Panc1 (cell line): Measurements from ENCODE around the gene RAB18. TPM values are rescaled to one million over a fixed set of nuclear protein-coding genes. Genes with fewer than 3 reads are reported as not detected.

ENCODE experiments used
- ATAC-seq: fragments of 200-7000 bp; cut with Tn5 transposase; 2 replicates; pipeline ENCODE4 v1.9.1; 2020; ENCODE audit warnings: mild to moderate bottlenecking, moderate library complexity
- BruUV-seq: library from RNA; stranded (reverse); fragments of 400-500 nt; replicated peaks from 2 replicates; lab custom pipeline; 2021; lab: Mats Ljungman, UMichigan
- CTCF ChIA-PET: fragments of 300-600 bp; sonication (Branson Sonifier 250); formaldehyde crosslinking; loops from one replicate; lab custom pipeline; 2022; ENCODE audit warnings: antibody characterized with exemption; lab: Charles Lee
- POLR2A ChIA-PET: fragments of 300-600 bp; sonication (Branson Sonifier 250); formaldehyde crosslinking; loops from one replicate; lab custom pipeline; 2022; ENCODE audit warnings: antibody characterized with exemption; lab: Charles Lee
- DNase-seq: peaks from one replicate; pipeline ENCODE4 v3.0.0-alpha.2; 2010; ENCODE audit warnings: low read depth, low spot score
- H3K27ac ChIP-seq: 2 replicates; pipeline ENCODE4 v1.5.1; 2011; ENCODE audit warnings: mild to moderate bottlenecking, low read length, inconsistent platforms
- H3K27me3 ChIP-seq: fragments of 200-500 bp; sonication (Bioruptor generic); 2 replicates; pipeline ENCODE4 v1.6.0; 2014; ENCODE audit warnings: low read length, inconsistent platforms; ENCODE audit not compliant: control insufficient read depth, insufficient read depth
- H3K36me3 ChIP-seq: fragments of 200-500 bp; sonication (Bioruptor generic); 2 replicates; pipeline ENCODE4 v1.5.1; 2014; ENCODE audit warnings: inconsistent platforms, mild to moderate bottlenecking, low read length, moderate library complexity; ENCODE audit not compliant: control insufficient read depth, insufficient read depth
- H3K4me1 ChIP-seq: 2 replicates; pipeline ENCODE4 v1.5.1; 2011; ENCODE audit warnings: inconsistent platforms, mild to moderate bottlenecking, low read length, moderate library complexity; ENCODE audit not compliant: control insufficient read depth, insufficient read depth
- H3K4me3 ChIP-seq, 2 experiments: 2 replicates each; pipeline ENCODE4 v1.5.1; 2011 to 2012; ENCODE audit warnings: low read depth in 2 of 2, low read length in 2 of 2, mild to moderate bottlenecking in 2 of 2, inconsistent platforms in 1 of 2, moderate library complexity in 1 of 2
- H3K9me3 ChIP-seq: fragments of 200-500 bp; sonication (Bioruptor generic); 2 replicates; pipeline ENCODE4 v1.5.1; 2014; ENCODE audit warnings: low read depth, mild to moderate bottlenecking, inconsistent platforms, low read length, moderate library complexity; ENCODE audit not compliant: control insufficient read depth, insufficient read depth
- CTCF ChIP-seq: fragments of 450-650 bp; IDR thresholded peaks from 2 replicates; pipeline ENCODE4 v1.5.1; 2017; ENCODE audit warnings: mild to moderate bottlenecking
- POLR2AphosphoS5 ChIP-seq: IDR thresholded peaks from 2 replicates; pipeline ENCODE4 v1.6.1; 2012; ENCODE audit warnings: mild to moderate bottlenecking, low read depth, low read length, moderate library complexity
- REST ChIP-seq, 2 experiments: IDR thresholded peaks; 2 replicates each; pipeline ENCODE4 v1.6.1; 2011 to 2012; ENCODE audit warnings: low read depth in 2 of 2, control low read depth in 1 of 2, low read length in 1 of 2, mild to moderate bottlenecking in 1 of 2, moderate library complexity in 1 of 2; ENCODE audit not compliant: insufficient read depth in 1 of 2
- SIN3A ChIP-seq: IDR thresholded peaks from 2 replicates; pipeline ENCODE4 v1.6.1; 2012; ENCODE audit warnings: low read depth, mild to moderate bottlenecking, low read length, moderate library complexity, borderline replicate concordance; ENCODE audit not compliant: insufficient read depth
- TCF7L2 ChIP-seq: IDR thresholded peaks from 2 replicates; pipeline ENCODE4 v1.6.1; 2011; ENCODE audit warnings: mild to moderate bottlenecking, low read depth, low read length, inconsistent platforms
- in situ Hi-C: cut with HindIII; loops from 2 replicates; pipeline ENCODE4 v1.10.0; 2016; ENCODE audit warnings: low sequenced_read_pairs, low pct_unique_long_range_greater_than_20kb
- intact Hi-C: fragments of 100-400 bp; cut with micrococcal nuclease; formaldehyde crosslinking; loops from one replicate; pipeline ENCODE4 v1.10.0; 2022; ENCODE audit not compliant: unreplicated experiment
- total RNA-seq: library from RNA; stranded (reverse); gene quantifications from one replicate; pipeline ENCODE4 v1.2.1, GENCODE V29; 2021; ENCODE audit not compliant: unreplicated experiment

Gene RAB18
- total RNA-seq, 1 experiment from 2014 or later, result 55.4 TPM

- Histone ChIP-seq H3K9me3 (no peaks in the 10 kb centered on the region), H3K36me3 (no peaks in the 10 kb centered on the region), H3K27me3 (peaks cover under 1% of the 10 kb centered on the region; the same call in 1 of the 2 replicates), H3K27ac (no peak overlapping the region), H3K4me1 (no peaks in the 10 kb centered on the region), H3K4me3 (no peak overlapping the region)
- intact Hi-C loops (no loop called here), in situ Hi-C loops (no loop called here)
- no peak for ATAC-seq
- CTCF ChIA-PET, result interaction anchor here (0.6 kb wide), 1 partner anchor 218 kb away, joined by 4 read pairs; no protein-coding TSS in a partner anchor
- no peak for DNase-seq
- no TSS peak for BruUV-seq
- TF ChIP-seq SIN3A (no peak), POLR2AphosphoS5 (no peak), CTCF (no peak), TCF7L2 (no peak), REST (IDR thresholded peaks at IDR 0.05; ENCODE audit: insufficient read depth in 1 of 2, low read depth in 2 of 2, low read length in 1 of 2) (no peak)
- POLR2A ChIA-PET, result no interaction called here
Measured at GRCh38 chr10:27461312-27461711, 42.8 kb upstream of the RAB18 start.

GRCh38 chr10:27463961-27464360, 40.1 kb upstream of the RAB18 start:
- CTCF ChIA-PET, result no interaction called here
- in situ Hi-C loops, result no loop called here
- BruUV-seq, result no TSS peak

More at GRCh38 chr10:27463961-27464360, 40.1 kb upstream of the RAB18 start:
- TF ChIP-seq CTCF (no peak), SIN3A (no peak), POLR2AphosphoS5 (no peak), TCF7L2 (no peak), REST (IDR thresholded peaks at IDR 0.05; ENCODE audit: insufficient read depth in 1 of 2, low read depth in 2 of 2, low read length in 1 of 2) (no peak)
- H3K4me1 ChIP-seq, result no peaks in the 10 kb centered on the region
- H3K27ac ChIP-seq, result no peak overlapping the region
- no peaks in the 10 kb centered on the region for H3K27me3 ChIP-seq
- no peaks in the 10 kb centered on the region for H3K36me3 ChIP-seq
- intact Hi-C loops, result no loop called here
- H3K9me3 ChIP-seq, result no peaks in the 10 kb centered on the region
- POLR2A ChIA-PET, result no interaction called here
- ATAC-seq (no peak), DNase-seq (no peak)
- no peak overlapping the region for H3K4me3 ChIP-seq
